ENCODE data around the gene SNX30.

The SNX30 gene

DNA sequence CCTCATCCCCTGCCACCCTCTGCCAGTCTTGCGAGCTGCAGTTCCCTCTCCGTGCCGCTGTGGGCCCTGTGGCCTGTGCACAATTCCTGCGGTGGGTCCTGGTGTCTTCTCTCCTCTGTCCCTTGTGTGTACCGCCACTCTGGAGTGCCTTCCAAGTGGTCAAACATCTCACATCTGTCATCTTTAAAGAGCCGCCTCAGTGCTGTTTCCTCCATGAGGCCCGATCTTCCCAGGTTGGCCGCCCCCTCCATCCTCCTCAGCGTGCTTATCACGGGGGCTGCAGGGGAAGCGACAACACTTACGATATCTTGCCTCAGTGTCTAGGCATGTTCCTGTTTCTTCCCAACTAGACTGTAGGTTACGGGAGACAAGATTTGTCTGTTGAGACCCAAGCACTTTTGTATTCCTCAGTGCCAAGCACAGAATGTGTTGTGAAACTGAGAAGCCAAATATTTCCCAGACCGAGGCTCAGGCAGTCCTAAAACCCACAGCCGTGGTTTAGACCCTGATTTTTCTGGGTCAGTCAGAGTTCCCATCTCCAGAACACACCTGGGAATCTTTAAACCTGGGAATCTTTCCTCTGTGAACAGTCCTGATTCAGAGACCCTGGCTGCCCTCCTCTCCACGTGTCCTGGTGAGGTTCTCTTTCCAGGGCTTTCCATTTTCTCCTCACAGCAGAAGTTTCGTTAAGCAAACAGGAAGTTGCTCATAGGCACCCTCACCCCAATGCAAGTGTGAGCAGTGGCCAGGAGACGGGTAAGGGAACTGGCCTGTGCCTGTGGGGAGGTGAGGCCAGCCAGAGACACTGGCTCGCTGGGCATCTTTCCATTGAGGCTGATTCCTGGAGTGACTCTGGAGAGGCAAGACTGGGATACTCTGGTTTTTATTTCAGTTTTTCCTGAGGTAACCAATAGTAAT lies 111.3 kb downstream of the SNX30 start:
- DNase-seq: no peak

DNA sequence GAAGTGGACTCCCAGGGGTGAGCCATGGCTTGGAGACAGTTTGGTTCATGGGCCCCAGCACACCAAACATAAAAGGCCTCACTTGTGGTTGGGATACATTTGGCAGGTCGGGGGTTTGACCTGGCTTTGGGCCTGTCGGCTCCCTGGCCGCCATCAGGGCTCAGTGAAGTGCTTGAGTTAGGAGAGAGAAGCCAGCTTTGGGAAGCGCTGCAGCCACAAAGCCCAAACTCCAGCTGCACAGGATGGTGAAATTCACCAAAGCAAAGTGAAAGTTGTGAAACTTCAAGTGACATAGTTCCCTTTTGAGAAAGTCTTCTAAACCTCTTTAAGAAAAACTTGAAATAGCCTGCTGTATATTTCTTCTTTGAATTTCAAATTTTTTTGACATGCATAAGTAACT lies 112.7 kb downstream of the SNX30 start:
- DNase-seq: no peak

DNA sequence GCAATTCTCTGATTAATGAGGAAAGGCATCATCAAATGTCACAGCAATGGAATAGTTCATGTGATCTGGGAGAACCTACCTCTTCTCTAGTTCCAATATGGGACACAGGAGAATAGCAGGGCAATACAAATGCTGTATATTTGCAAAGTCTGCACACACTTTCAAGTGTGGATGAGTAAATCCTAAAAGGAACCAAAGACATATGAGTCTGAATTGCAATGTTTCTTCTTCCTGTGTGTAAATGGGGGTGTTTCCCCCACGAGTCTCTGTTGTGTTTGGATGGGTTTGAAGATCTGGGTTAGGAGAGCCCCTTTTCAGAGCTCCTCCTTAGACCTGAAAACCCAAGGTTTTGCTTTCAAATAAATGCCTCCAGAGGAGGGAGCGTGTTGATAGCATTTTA lies 113.2 kb downstream of the SNX30 start:
- no peak for DNase-seq

DNA sequence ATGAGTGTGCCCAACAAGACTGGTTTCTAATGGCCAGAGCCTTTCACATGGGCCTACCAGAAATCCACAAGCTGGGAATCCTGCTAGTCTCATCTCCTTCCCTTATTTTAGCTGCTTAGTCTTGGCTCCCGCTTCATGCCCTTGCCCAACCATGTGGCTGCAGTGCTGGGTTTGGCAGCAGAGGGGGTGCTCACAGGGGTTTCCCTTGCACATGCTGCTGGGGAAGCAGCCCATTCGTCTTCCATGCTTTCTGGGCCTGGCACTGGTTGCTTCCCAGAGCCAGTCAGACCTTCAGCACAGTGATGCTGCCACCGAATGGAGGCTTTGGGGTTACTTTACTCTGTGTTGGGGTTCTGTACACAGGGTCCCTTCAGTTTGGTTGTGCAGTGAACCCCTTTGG lies 113.8 kb downstream of the SNX30 start:
- DNase-seq: no peak

DNA sequence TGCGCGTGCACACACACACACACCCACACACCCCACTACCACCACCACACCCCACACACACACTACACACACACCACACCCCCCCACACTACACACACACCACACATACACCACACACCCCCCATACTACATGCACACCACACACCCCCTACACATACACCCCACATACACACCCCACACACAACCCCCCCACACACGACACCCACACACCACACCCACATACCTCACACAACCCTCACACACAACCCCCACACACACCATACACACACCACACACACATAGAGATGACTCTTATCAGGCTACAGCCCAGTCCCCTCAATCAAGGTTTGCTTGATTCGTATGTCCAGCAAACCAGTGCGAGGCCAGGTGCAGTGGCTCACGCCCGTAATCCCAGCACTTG lies 114.4 kb downstream of the SNX30 start:
- no peak for DNase-seq

DNA sequence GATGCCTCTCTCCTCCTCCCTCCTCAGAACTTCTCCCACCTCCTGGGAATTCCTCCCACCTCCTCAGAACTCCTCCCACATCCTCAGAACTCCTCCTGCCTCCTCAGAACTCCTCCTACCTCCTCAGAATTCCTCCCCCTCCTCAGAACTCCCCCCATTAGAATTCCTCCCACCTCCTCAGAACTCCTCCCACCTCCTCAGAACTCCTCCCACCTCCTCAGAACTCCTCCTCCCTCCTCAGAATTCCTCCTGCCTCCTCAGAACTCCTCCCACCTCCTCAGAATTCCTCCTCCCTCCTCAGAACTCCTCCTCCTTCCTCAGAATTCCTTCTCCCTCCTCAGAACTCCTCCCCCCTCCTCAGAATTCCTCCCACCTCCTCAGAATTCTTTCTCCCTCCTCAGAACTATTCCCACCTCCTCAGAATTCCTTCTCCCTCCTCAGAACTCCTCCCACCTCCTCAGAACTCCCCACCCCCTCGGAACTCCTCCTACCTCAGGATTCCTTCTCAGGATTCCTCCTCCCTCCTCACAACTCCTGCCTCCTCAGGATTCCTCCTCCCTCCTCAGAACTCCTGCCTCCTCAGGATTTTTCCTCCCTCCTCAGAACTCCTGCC lies 116.2 kb downstream of the SNX30 start:
- DNase-seq: no peak

DNA sequence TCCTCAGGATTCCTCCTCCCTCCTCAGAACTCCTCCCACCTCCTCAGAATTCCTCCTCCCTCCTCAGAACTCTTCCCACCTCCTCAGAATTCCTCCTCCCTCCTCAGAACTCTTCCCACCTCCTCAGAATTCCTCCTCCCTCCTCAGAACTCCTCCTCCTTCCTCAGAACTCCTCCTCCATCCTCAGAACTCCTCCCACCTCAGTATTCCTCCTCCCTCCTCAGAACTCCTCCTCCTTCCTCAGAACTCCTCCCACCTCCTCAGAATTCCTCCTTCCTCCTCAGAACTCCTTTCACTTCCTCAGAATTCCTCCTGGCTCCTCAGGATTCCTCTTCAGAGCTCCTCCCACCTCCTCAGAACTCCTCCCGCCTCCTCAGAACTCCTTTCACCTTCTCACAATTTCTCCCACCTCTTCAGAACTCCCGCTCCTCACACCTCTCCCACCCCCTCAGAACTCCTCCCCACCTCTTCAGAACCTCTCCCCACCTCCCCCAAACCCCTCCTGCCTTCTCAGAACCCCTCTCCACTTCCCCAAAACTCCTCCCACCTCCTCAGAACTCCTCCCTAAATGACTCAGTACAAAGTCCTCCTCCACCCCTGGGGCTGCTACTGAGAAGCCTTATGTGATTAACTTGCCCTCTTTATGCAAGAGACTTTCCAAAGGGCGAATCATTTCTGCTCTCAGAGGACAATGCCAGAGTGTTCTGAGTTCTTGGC lies 116.9 kb downstream of the SNX30 start:
- no peak for DNase-seq

DNA sequence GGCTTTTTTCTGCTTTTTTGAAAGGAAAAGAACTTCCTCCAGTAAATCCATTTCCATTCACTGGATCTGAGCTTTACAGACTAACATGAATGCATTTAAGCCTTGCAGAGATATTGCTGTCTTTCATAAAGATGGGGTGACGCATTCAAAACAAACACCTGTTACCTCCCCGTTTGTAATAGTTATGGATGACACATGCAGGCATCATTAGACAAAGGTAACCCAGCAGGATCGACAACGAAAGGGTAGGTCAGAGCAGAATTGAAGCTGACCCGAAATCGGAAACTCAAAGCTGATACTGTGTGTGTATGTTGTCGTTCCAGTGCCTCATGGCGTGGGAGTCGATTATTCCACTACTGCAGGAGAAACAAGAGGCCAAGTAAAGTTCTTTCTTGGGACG lies 117.9 kb downstream of the SNX30 start:
- DNase-seq: no peak

DNA sequence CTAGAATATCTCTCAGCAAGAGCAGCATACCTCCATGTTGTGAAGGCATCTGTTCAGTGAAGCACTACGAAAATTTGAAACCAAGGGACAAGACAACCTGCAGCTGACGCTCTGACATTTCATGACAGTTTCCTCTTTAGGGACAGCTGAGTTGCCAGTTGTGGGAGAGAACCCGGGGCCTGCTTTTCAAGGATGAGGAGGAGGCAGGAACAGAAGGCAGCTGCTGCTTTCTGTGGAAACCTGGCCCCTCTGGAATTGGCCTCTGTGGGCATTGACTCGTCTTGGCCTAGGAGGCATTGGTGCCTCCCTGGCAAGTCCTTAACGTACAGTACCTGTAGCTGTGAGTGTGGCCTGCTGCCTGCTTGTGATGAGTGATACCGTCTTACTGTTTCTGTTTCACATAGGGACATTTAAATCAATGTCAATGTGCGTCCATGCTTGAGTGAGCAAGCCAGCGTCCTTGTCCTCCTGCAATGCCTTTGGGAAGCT lies 118.5 kb downstream of the SNX30 start:
- DNase-seq: no peak

DNA sequence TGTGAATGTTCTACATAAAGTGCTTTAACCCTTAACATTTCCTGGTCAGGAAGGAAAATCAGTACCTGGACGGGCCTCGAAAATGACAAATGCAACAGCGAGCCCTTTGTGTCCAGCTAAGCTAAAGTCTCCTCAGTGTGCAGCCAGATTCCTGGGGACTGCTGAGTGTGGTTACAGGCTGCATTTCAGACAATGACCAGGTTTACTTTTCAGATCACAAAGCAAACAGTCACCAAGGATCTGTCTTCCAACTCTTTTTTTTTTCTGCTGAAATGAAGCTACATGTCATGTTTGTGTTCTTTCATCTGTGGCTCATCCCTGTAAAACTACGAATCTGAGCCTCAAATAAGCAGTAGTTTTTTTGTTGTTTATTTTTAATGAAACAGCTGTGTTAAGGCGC lies 119.4 kb downstream of the SNX30 start:
- DNase-seq: no peak

DNA sequence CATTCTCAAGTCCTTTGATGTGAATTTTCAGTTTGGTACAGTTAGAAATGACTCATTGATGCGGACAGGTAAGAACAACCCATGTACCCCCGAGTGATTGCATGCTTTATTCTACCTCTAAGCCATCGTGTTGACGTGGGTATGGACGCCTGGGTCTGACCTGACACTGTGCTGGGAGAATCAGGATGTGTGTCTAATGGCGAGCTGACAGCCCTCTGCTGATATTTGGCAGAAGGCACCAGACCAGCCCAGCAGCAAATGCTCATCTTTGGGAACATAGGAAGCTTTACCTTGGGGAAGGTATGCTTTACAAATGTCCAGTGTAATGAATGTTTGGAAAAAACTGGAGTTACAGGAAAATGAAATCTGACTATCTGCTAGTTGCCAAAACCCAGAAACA lies 120.0 kb downstream of the SNX30 start:
- DNase-seq: no peak

DNA sequence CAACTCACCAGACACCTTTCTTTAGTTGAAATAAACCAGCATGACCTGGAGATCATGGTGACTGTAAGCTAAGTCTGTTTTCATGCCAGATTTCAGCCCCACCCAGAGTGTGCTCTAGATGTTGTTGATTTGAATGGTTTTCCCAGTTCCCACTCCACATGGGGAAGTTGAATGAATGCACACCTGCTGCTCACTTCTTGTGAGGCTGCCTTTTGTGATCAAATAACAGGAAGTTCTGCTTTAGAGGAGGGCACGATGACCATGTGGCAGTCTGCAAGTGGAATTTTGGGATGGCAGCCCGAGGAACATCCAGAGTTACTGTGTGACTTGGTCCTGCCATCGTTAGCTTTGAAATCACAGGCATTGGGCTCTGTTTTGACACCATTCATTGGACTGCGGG lies 121.5 kb downstream of the SNX30 start:
- DNase-seq: peak; percentile 11

DNA sequence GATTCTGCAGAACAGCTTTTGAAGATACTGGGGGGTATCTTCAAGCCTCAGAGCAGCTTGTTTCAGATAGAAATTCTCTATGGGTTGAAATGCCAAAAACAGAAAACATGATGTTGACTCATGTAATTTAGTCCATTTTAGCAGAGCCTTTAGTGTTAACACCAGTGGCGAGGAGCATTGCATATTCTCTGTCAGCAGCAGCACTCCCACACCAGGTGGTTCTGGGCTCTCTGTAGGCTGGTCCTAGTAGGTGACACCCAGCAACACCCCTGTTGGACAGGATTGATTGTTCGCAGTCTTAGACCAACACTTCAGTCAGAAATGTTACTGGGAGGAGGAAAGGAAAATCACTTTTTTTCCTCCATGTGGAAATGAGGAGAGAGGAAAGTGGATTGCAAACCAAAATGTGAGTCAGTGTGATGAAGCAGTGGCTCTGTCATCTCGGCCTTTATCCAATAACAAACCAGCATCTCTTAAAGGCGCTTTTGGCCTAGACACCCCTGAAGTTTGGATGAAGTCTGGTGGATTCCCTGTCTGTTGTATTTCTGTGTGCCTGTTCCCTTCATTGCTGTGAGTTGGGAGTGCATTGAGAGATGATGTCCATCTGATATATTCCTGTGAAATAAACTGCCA lies 123.3 kb downstream of the SNX30 start:
- DNase-seq: no peak

DNA sequence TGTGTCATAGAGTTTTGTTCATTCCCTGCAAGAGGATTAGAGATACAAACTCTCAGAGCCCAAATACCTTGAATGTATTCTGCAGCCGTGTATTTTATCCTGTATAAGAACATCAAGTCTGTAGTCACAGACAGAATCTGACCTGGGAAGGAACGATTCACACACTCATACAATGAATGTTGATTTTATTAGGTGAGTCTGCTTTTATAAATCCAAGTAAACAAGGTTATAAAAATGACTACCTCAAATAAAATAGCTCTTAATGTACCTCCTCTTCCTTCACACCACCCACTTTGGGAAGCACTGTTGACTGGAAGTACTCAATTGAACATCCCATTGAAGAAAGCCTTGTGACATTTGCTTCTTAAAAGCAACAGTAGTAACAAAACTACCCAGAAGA lies 128.2 kb downstream of the SNX30 start:
- DNase-seq: no peak

DNA sequence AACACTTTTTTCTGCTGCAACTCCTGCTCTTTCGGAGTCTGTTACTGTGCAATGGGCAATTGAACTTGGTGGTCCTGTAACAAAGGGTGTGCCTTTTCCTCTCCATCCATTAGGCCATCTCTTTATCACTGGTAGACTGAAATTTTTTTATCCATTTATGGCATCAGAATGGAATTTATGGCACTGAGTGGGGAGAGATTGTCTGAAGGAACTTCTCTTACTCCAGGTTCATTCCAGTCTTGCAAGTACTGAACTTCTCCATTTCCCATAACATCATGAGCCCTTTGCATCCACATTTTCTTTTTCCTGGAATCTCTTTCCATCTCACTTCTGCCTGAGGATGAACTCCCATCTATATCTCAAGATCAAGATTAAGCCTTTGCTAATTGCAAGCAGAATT lies 130.1 kb downstream of the SNX30 start:
- DNase-seq: no peak

DNA sequence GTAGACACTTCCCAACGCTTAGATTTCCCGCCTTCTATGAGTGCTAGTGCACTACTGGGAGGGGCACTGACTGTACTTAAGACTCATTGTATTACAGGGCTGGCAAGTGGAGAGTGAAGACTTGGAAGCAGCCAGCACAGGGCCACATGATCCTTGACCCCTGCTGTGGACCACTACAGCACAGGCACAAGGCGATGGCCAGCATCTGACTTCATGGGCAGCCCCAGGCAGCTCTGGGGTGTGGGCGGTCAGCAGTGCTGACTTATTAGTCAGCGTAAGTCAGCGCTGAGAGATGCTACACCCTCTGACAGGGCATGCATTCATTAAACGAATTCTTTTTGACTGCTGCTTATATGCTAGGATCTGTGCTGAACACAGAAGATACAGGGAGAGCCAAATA lies 130.8 kb downstream of the SNX30 start:
- no peak for DNase-seq

DNA sequence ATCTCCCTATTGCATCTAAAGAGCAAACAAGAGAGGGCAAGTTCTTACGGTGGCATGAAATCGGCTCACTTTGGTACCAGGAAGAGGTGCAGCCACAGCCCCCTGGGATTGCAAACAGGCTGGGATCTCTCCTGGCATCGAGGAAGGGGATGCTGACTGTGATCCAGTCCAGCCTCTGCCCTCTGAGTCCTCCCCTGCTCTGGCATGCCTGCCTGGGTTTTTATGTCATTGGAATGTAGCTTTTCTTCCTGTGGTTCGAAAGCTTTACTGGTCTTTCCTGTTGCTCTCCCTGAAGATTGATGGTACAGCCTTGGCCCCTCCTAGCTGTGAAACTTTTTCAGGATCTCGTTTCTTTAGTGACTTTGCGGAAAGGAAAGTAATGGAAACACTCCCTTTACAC lies 133.5 kb downstream of the SNX30 start:
- DNase-seq: no peak

DNA sequence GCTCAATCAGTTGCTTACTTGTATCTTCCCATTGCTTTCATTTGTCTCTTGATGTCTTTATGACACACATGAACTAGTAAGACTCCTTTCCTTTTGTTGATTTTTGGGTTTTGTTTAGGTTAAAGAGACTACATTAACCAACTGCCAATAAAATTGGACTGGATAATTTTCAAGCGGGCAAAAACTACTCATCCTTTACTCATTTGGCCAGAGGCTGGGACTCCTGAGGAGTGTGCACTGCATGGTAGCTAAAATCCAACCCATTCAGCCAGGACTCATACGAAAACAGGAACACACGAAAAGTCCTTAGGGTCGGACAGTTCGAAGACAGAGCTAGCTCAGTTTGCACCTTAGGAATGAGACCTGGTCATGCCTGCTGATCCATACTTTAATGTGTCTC lies 134.2 kb downstream of the SNX30 start:
- DNase-seq: no peak

DNA sequence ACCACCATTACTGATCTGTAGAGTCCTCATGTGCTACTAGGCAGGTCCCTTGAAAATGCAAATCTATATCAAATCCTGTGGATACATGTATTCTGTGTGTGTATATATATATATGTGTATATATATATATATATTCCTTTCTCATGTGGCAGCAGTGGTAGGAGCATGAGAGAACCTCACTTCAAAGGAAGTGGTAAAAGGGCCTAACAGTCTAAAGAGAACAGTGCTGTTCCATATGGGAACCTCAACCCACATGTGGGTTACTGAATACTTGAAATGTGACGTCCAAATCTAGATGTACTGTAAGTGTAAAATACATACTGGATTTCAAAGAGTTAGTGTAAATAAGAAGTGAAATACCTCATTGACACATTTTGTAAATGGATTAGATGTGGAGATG lies 134.8 kb downstream of the SNX30 start:
- DNase-seq: no peak

DNA sequence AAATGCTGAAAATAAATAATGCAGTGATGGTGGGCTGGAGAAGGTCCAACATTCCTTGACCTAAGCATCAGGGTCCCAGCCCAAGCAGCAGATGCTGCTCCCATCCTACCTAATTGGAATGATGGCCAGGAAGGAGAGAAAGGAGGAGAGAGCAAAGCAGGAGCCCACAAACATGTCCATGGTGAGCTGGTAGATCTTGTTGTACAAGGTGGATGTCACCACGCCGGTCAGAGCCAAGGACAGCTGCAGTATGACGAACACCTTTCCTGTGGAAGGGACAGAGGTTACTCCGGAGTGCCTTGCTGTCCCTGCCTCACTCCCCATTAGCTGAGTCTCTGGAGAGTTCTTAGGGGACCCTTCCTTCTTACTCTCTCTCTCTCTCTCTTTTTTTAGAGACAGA lies 135.8 kb downstream of the SNX30 start:
- DNase-seq: no peak

DNA sequence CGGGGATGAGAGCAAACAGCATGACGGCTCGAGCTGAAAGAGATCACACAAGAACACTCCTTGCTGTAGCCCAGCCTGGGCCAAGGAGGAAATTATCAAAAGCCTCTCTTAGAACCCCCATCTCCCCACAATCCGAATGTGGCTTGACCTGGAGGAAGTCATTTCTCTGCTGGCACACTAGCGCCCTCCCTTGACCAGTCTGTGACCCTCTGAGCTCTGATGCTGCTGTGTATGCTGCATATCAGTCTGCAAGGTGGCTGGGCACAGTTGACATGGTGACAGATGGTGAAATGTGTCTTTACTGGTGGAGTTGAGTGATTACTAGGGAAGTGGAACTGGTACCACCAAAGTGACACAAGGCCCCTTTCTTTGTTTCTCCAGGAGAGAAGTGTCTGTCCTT lies 136.8 kb downstream of the SNX30 start:
- DNase-seq: peak; percentile 12

DNA sequence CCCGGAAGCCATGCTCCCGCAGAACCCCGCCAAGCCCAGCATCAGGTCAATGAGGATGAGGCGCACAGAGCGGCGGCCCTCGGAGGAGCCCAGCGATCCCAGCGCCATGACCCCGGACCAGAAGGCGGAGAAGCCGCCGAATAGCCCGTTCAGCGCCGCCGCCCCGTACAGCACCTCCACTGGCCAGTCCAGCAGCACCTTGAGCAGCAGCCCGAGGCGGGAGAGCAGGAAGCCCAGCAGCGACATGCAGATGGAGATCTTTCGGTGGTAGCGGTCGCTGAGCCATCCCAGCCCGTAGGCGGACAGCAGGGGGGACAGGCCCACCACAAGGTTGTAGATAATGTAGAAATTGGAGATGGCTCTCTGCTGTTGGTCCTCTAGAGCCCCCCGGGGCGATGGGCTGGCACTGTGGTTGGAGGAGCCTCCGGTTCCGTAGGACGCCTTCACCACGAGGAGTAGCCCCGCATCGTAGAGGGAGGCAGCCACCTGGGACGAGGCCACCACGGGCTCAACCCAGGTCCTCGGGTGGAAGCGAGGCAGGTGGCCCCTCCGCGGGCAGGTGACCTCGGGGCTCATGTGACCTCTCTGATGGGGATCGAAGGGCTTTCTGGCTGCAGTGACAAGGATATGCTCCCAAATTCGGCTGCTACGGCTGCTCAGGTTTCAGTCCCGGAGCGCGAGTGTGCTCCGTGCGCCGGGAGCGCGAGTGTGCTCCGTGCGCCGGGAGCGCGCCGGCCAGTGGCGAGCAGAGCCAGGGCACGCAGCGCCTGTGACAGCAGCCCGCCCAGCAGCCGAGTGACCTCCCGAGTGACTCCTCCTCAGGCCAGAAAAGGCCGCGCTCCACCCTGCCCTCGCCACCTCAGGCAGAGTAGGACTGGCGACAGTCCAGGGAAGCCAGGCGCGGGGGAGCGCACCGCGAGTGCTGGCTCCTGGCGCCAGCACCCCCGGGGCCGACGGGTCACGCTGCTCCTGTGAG lies 139.8 kb downstream of the SNX30 start, which contains the start of gene SLC46A2:
TSS of gene SLC46A2 (minus strand) at position 771 of the 976 bp plus-strand sequence. CDS start at position 576, 195 bp downstream.
- DNase-seq: no peak

Measured in NCI-H774 (cell line).